NCI-H524 treated with DMSO at 0.1 percent for 48 hours (cell line): ENCODE data around the gene FBXO44.

Experiments used
- DNase-seq: peaks from one replicate; lab custom pipeline; 2025; lab: John Stamatoyannopoulos, UW

FBXO44 gene

GRCh38 chr1:11659748-11660147 lies 5.1 kb downstream of the FBXO44 start:
- DNase-seq = no peak

- DNase-seq = no peak
Observed at GRCh38 chr1:11661103-11661502, 6.4 kb downstream of the FBXO44 start.

GRCh38 chr1:11664336-11665065 lies 9.8 kb downstream of the FBXO44 start:
- no peak for DNase-seq

GRCh38 chr1:11668516-11668915 lies 13.8 kb downstream of the FBXO44 start:
- no peak for DNase-seq

GRCh38 chr1:11670747-11671146 lies 16.1 kb downstream of the FBXO44 start:
- DNase-seq = no peak

- DNase-seq = no peak
Observed at GRCh38 chr1:11671205-11671543, 16.5 kb downstream of the FBXO44 start.

GRCh38 chr1:11671544-11672286 lies 17.0 kb downstream of the FBXO44 start:
- no peak for DNase-seq

GRCh38 chr1:11673089-11673769 lies 18.6 kb downstream of the FBXO44 start:
- DNase-seq = no peak

GRCh38 chr1:11674488-11674887 lies 19.8 kb downstream of the FBXO44 start:
- no peak for DNase-seq

GRCh38 chr1:11675325-11675724 lies 20.6 kb downstream of the FBXO44 start:
- no peak for DNase-seq

GRCh38 chr1:11676386-11677103 lies 21.9 kb downstream of the FBXO44 start:
- no peak for DNase-seq

- DNase-seq = no peak
Observed at GRCh38 chr1:11678442-11678841, 23.8 kb downstream of the FBXO44 start.

GRCh38 chr1:11680270-11681070 lies 25.8 kb downstream of the FBXO44 start:
- no peak for DNase-seq

- peak; percentile 23 for DNase-seq
Observed at GRCh38 chr1:11681071-11681771, 26.5 kb downstream of the FBXO44 start, which contains the start of gene MAD2L2. Gene MAD2L2 (minus strand): TSS chr1:11681148. CDS start chr1:11680601, 547 bp downstream.

GRCh38 chr1:11682287-11682771 lies 27.7 kb downstream of the FBXO44 start:
- no peak for DNase-seq

GRCh38 chr1:11682799-11683198 lies 28.1 kb downstream of the FBXO44 start:
- DNase-seq = no peak

- DNase-seq = no peak
Observed at GRCh38 chr1:11684070-11684469, 29.4 kb downstream of the FBXO44 start.

GRCh38 chr1:11685210-11685752 lies 30.6 kb downstream of the FBXO44 start:
- DNase-seq = no peak

- no peak for DNase-seq
Observed at GRCh38 chr1:11688506-11688905, 33.8 kb downstream of the FBXO44 start.
